Colon (tissue), 2 donors: ENCODE data around the gene CDK5R1.

Experiments
- FAIRE-seq: peaks from 2 replicates; lab custom pipeline; 2012; peaks lifted over from hg19 to GRCh38; lab: Jason Lieb, UNC
- donor health status: control.
- donor health status: control.

Gene CDK5R1

GRCh38 chr17:32471652-32472051 lies 15.1 kb upstream of the CDK5R1 start:
- FAIRE-seq, result no peak

- FAIRE-seq, result no peak
Measured at GRCh38 chr17:32475258-32475657, 11.5 kb upstream of the CDK5R1 start.

DNA sequence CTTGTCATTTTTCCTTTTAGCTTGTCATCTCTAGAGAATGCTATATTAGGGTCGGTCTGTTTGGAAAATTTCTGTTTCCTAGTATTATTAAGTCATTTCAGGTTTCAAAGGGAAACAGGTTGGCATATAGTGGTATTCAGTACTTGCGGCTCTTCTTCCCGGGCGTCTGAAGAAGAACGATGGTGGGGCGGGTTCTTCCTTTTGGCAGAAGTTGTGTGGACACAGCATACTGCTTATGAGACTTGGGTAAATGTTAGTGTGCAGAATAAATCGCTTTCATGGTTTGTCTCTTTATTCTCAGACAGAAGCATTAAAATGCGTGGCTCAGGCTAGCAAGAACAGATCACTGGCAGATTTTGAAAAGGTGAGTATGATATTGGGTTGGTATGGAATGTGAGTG lies 9.6 kb upstream of the CDK5R1 start:
- FAIRE-seq, result no peak

DNA sequence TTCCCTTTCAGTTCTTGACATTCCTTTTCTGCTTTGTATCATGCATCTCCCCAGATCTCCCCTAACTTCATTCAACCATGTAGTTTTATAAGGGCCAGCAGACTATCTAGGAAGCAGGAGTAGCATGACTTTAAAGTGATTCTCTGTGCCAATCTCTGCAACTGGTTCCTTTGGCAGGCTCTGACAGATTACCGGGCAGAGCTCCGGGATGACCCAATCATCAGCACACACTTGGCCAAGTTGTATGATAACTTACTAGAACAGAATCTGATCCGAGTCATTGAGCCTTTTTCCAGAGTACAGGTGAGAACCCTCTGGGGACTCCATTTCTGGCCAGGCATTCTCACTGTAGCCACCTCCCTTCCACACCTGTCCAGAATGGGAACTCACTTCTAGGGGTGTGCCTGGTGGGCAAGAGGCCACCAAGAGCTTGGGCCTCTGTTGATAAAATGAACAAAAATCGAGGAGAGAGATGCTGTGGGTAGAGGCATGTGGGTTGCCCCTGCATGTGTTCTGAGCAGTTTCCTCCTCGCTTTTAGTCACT lies 7.6 kb upstream of the CDK5R1 start:
- FAIRE-seq, result no peak

- no peak for FAIRE-seq
Measured at GRCh38 chr17:32481193-32481592, 5.6 kb upstream of the CDK5R1 start.

DNA sequence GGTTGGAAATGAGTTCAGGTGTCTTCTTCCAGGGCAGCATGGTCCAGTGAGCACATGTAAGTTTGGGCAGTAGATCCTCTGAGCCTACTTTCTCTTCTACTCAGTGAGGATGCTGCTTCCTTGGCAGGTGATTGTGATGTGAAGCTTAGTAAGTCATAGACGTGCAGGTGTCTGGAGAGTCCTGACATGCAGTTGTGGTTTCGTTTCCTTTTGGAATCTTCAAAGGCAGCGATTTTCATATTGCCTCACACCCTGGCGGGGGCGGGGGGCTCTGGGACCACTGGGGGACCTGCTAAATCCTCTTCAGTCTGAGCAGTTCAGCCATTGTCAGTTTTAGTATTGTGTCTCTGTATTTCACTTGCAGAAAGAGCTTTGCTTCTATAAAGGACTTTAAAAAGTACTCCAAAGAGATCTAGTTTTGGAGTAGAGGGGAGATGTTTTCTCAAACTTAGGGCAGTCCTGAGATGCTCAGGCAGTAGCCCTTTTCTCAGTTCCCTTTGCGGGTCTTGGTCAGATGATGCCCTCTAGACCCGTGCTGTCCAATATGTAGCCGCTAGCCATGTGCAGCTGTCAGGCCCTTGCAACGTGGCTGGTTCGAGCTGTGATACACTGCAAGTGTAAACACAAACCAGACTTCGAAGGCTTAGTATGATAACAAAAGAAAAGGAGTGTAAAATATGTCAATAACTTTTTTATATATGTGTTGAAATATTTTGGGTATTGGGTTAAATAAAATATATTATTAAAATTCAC lies 4.0 kb upstream of the CDK5R1 start:
- FAIRE-seq, result no peak

- FAIRE-seq, result no peak
Measured at GRCh38 chr17:32483451-32484019, 3.3 kb upstream of the CDK5R1 start.

GRCh38 chr17:32484041-32484461 lies 2.7 kb upstream of the CDK5R1 start:
- FAIRE-seq, result no peak

DNA sequence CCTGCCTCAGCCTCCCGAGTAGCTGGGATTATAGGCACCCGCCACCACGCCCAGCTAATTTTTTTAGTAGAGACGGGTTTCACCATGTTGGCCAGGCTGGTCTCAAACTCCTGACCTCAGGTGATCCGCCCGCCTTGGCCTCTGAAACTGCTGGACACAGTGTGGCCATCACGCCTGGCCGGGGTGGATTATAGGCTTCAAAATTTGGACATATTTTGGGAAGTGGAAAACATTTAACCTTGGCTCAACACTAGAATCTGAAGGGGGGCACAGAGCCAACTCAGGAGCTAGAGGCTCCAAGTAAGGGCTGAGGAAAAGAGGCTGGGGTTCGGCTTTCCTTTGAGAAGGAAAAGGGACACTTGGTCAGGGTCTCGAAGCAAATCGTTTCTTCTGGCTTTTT lies 2.2 kb upstream of the CDK5R1 start:
- FAIRE-seq, result no peak

- FAIRE-seq, result no peak
Measured at GRCh38 chr17:32485261-32486110, 1.3 kb upstream of the CDK5R1 start.

GRCh38 chr17:32486111-32486700 lies 587 bp upstream of the CDK5R1 start:
- FAIRE-seq, result no peak

DNA sequence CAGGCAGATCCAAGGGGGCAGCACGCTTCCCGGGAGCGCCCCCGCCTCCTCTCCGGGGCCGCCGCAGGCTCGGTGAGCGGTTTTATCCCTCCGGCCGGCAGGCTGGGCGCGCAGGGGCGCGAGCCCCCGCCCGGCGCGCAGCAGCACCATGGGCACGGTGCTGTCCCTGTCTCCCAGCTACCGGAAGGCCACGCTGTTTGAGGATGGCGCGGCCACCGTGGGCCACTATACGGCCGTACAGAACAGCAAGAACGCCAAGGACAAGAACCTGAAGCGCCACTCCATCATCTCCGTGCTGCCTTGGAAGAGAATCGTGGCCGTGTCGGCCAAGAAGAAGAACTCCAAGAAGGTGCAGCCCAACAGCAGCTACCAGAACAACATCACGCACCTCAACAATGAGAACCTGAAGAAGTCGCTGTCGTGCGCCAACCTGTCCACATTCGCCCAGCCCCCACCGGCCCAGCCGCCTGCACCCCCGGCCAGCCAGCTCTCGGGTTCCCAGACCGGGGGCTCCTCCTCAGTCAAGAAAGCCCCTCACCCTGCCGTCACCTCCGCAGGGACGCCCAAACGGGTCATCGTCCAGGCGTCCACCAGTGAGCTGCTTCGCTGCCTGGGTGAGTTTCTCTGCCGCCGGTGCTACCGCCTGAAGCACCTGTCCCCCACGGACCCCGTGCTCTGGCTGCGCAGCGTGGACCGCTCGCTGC lies 832 bp downstream of the CDK5R1 start:
- no peak for FAIRE-seq

DNA sequence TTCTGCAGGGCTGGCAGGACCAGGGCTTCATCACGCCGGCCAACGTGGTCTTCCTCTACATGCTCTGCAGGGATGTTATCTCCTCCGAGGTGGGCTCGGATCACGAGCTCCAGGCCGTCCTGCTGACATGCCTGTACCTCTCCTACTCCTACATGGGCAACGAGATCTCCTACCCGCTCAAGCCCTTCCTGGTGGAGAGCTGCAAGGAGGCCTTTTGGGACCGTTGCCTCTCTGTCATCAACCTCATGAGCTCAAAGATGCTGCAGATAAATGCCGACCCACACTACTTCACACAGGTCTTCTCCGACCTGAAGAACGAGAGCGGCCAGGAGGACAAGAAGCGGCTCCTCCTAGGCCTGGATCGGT lies 1.4 kb downstream of the CDK5R1 start:
- no peak for FAIRE-seq

- no peak for FAIRE-seq
Measured at GRCh38 chr17:32488604-32489180, 1.9 kb downstream of the CDK5R1 start.

GRCh38 chr17:32489320-32490100 lies 2.7 kb downstream of the CDK5R1 start:
- no peak for FAIRE-seq

GRCh38 chr17:32490101-32490482 lies 3.3 kb downstream of the CDK5R1 start:
- no peak for FAIRE-seq

DNA sequence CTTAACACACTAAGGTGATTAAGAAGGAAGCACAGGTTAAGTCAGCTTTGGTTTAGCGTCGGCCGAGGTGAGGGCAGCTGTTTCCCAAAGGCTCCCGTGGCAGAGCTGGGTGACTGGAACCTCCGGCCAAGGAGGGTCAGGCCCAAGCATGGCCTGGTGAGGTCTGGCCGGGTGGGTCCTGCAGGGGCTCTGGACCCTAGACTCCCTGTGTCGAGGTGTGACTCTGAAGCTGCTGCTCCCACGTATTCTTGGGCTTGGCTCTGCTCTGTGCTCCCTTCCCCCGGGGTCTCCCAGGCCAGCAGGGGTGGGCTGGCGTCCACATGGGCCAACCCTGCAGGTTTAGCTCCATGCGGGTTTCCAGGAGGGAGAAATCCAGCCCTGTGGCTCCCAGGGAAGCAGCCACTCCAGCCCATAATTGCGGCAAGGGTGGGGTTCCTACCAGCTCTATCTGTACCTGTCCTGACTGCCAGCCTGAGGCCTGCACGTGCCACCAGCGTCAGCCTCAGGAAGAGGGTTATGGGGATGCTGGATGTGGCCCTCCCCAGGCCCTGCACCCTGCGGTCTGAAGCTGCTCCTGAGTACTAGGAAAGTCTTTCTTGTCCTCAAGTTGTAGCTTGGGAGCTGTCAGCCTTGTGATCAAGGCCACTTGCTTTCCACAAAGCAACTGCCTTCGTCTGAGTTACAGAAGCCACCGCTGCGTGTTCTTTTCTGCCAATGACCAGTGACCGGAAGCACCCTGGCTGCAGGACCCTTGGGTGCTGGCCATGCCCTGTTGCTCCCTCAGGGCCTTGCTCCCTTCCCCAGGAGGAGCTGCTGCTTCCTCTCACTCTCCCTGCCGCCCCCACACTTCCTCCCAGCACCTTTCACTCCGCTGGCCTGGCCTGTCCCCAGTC lies 4.8 kb downstream of the CDK5R1 start:
- no peak for FAIRE-seq

DNA sequence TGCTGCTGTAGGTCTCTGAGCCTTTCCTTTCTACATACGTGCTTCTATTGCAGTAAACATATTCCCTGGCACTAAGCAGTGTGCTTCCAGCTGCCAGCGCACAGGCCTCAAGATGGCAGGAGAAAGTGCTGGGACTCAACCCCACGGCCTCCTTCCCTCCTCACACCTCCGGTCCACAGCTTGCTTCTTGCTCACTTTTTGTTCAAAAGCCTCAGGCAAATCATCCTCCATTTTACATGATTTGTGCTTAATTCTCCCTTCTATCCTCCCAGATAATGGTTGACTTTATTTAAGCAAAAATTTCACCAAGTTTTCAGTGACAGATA lies 5.4 kb downstream of the CDK5R1 start:
- no peak for FAIRE-seq

- no peak for FAIRE-seq
Measured at GRCh38 chr17:32492648-32493289, 6.0 kb downstream of the CDK5R1 start.
